Type B pancreatic cell (in vitro differentiated cells): Measurements from ENCODE around the gene NCR3LG1. TPM values are rescaled to one million over a fixed set of nuclear protein-coding genes. Genes with fewer than 3 reads are reported as not detected.
A peak's percentile ranks its signal among the peaks of the same experiment; 100 is the strongest.

Experiments used
- DNase-seq: peaks from one replicate; pipeline ENCODE4 v3.0.0; 2021; ENCODE audit warnings: mixed read lengths; ENCODE audit not compliant: unreplicated experiment; ENCODE audit errors: extremely low spot score
- H3K27ac Mint-ChIP-seq: 2 replicates; pipeline ENCODE4 v1.8.0; 2021; ENCODE audit warnings: mild to moderate bottlenecking, mixed read lengths
- H3K27me3 Mint-ChIP-seq: 2 replicates; pipeline ENCODE4 v1.8.0; 2021; ENCODE audit warnings: mixed read lengths
- H3K36me3 Mint-ChIP-seq: 2 replicates; pipeline ENCODE4 v1.8.0; 2021; ENCODE audit warnings: mixed read lengths
- H3K4me1 Mint-ChIP-seq: one replicate; pipeline ENCODE4 v1.8.0; 2021; ENCODE audit warnings: mixed read lengths; ENCODE audit not compliant: unreplicated experiment
- H3K4me3 Mint-ChIP-seq: 2 replicates; pipeline ENCODE4 v1.8.0; 2021; ENCODE audit warnings: mild to moderate bottlenecking, mixed read lengths
- H3K9me3 Mint-ChIP-seq: 2 replicates; pipeline ENCODE4 v1.8.0; 2021; ENCODE audit warnings: mixed read lengths
- total RNA-seq: library from RNA; stranded (reverse); gene quantifications from 2 replicates; pipeline ENCODE4 v1.2.1, GENCODE V29; 2021; ENCODE audit warnings: low replicate concordance
- TF ChIP-seq, protein P1 (sequence below): fragments of 200-600 bp; sonication (generic); conservative IDR thresholded peaks from 2 replicates; pipeline ENCODE4 v1.5.0; 2021; ENCODE audit warnings: antibody characterized with exemption, mild to moderate bottlenecking

Gene NCR3LG1
- total RNA-seq, 1 donor from 2014 or later, result 6.0 TPM

DNA sequence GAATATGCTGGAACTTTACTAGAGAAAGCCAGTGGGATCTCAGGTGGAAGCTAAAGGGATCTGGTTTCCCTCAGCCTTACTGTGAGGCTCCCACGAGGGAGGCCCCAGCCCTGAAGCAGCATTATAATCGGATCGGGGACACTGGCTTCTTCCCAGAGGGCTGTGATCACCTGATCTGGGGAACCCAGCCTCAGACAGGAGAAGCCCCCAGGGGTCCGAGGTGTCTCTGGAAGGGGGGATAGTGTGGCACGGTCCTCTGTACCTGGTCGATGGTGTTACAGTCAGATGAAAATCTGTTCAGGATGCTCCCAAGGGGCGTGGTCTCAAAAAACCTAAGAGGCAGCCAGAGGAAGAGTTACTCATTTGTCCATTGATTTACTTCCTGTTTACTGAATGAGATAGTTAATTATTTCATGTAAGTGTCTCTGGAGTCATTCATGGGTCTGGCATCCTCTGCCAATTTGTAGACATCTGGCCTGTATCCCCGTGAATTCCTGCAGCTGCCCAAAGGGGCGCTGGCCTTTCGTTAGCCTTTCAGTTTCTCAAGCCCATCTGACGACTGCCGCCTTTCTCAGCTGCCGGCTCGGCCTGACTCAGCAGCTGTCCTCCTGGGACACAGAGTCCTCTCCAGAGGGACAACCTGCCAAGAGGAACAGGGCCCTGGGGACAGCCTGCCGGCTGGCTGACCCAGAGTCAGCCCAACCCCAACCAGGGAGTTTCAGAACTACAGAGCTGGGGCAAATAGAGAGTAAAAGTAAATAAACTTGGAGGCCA lies 53.8 kb downstream of the NCR3LG1 start:
- Mint-ChIP-seq H3K36me3 (no peaks in the 10 kb centered on the region), H3K9me3 (no peaks in the 10 kb centered on the region), H3K27me3 (peaks cover 2% of the 10 kb centered on the region), H3K27ac (peak overlapping the region; percentile 55), H3K4me3 (no peak overlapping the region), H3K4me1 (peaks cover 8% of the 10 kb centered on the region)
- TF ChIP-seq, protein P1, sequence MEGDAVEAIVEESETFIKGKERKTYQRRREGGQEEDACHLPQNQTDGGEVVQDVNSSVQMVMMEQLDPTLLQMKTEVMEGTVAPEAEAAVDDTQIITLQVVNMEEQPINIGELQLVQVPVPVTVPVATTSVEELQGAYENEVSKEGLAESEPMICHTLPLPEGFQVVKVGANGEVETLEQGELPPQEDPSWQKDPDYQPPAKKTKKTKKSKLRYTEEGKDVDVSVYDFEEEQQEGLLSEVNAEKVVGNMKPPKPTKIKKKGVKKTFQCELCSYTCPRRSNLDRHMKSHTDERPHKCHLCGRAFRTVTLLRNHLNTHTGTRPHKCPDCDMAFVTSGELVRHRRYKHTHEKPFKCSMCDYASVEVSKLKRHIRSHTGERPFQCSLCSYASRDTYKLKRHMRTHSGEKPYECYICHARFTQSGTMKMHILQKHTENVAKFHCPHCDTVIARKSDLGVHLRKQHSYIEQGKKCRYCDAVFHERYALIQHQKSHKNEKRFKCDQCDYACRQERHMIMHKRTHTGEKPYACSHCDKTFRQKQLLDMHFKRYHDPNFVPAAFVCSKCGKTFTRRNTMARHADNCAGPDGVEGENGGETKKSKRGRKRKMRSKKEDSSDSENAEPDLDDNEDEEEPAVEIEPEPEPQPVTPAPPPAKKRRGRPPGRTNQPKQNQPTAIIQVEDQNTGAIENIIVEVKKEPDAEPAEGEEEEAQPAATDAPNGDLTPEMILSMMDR, result peak; percentile 45
- no peak for DNase-seq

DNA sequence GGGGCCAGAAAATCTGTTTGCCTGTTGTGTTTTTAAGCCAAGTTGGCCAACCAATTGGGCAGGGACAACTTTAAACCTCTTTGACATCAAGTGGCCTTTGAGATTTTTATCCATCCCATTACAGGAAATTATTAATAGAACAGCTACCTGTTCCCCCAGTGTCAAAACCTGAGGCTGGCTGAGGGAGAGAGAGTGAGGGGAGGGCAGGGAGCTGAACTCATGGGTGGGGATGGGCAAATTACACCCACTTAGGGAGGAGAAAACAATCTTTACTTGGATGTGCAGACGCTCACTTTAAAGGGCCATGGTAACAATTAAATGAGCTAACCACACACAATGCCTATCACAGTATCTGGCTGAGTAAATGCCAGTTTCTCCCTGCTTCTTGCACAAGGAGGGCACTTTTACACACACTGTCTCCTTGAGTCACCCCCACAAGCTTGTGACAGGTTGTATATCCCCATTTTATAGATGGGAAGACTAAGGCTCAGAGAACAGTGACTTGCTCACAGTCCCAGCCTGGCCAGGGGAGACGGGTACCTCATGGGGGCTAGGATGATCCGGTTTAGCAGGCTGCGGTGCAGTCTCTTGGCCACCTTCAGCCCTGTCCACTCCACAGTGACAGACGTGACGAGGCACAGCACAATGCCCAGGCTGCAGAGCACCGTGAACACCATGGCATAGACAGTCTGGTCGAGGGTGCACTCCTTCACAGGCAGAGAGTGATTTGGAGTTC lies 54.6 kb downstream of the NCR3LG1 start:
- no peaks in the 10 kb centered on the region for H3K27me3 Mint-ChIP-seq
- no peaks in the 10 kb centered on the region for H3K36me3 Mint-ChIP-seq
- peaks cover 8% of the 10 kb centered on the region for H3K4me1 Mint-ChIP-seq
- no peak for DNase-seq
- no peaks in the 10 kb centered on the region for H3K9me3 Mint-ChIP-seq
- TF ChIP-seq, protein P1, result no peak
- H3K27ac Mint-ChIP-seq, result peak overlapping the region; percentile 55
- H3K4me3 Mint-ChIP-seq, result no peak overlapping the region

DNA sequence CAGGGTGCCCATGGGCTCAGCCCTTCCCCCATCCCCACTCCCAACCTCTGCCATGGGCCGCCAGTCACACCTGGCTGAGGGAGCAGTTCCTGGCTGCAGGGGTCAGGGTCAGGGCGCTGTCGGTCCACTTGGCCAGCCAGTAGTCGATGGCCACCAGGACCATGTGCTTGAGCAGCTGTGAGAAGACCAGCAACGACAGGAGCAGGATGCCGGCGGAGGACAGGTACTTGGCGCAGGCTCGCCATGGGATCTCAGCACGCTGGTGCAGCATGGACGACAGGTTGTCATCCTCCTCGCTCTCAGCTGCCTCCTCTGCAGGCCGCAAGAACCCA lies 55.2 kb downstream of the NCR3LG1 start:
- Mint-ChIP-seq H3K36me3 (no peaks in the 10 kb centered on the region), H3K4me3 (no peak overlapping the region), H3K27ac (no peak overlapping the region), H3K27me3 (no peaks in the 10 kb centered on the region), H3K4me1 (peaks cover 8% of the 10 kb centered on the region), H3K9me3 (no peaks in the 10 kb centered on the region)
- no peak for DNase-seq
- TF ChIP-seq, protein P1, result no peak

DNA sequence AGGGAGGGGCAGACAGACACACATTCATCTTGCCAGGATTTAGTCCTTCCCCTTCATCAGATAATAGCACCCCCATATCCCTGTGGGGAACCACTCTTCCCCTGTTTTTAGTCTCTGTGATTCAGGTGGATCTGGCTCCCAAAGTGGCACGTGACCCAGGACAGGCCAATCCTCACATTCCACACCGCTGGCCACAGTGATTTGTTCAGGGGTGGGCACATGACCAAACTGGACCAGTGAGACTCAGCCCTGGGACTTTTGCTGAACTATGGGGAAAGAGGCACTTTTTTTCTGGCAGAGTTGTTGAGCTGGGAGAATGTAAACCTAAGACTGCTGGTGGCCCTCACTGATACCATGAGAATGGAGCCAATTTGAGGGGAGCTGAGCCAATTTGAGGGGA lies 56.0 kb downstream of the NCR3LG1 start:
- TF ChIP-seq, protein P1, result no peak
- no peak for DNase-seq
- H3K36me3 Mint-ChIP-seq, result no peaks in the 10 kb centered on the region
- H3K9me3 Mint-ChIP-seq, result no peaks in the 10 kb centered on the region
- H3K27me3 Mint-ChIP-seq, result no peaks in the 10 kb centered on the region
- no peak overlapping the region for H3K4me3 Mint-ChIP-seq
- peaks cover 9% of the 10 kb centered on the region for H3K4me1 Mint-ChIP-seq
- no peak overlapping the region for H3K27ac Mint-ChIP-seq

DNA sequence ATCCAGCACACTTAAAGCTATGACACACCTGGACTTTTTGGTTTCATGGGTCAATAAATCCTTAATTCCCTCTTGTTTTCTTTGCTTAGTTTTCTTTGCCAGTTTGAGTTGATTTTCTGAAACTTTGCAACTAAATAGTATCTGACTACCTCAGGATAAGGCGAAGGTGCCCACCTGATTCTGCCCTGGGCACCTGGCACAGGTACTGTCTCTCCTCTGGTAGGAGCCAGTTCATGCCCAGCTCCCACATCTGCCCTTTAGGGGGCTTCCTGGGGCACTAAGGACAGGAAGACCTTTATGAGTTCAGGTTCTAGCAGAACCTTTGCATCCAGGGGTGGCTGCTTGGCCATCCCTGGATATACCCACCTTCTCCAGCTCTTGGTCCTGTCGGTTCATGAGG lies 56.4 kb downstream of the NCR3LG1 start:
- no peaks in the 10 kb centered on the region for H3K36me3 Mint-ChIP-seq
- no peak overlapping the region for H3K27ac Mint-ChIP-seq
- DNase-seq, result no peak
- peaks cover 13% of the 10 kb centered on the region for H3K4me1 Mint-ChIP-seq
- TF ChIP-seq, protein P1, result no peak
- no peak overlapping the region for H3K4me3 Mint-ChIP-seq
- no peaks in the 10 kb centered on the region for H3K9me3 Mint-ChIP-seq
- peaks cover 3% of the 10 kb centered on the region for H3K27me3 Mint-ChIP-seq
